HEK293T (cell line): ENCODE measurements around the gene CDX2.

Source experiments
- CTCF ChIA-PET: fragments of 350-600 bp; formaldehyde crosslinking; extraction: SDS; loops from one replicate; lab custom pipeline; 2021; ENCODE audit warnings: antibody characterized with exemption, inconsistent platforms; lab: Yijun Ruan, JAX
- POLR2A ChIA-PET: fragments of 350-600 bp; formaldehyde crosslinking; extraction: SDS; loops from one replicate; lab custom pipeline; 2020; ENCODE audit warnings: antibody characterized with exemption, inconsistent platforms; lab: Yijun Ruan, JAX
- DNase-seq: peaks from one replicate; pipeline ENCODE4 v3.0.0; 2012; ENCODE audit warnings: mixed read lengths; ENCODE audit errors: extremely low spot score
- ARNT ChIP-seq: fragments of 450-650 bp; IDR thresholded peaks from 2 replicates; pipeline ENCODE4 v1.6.1; 2017; ENCODE audit warnings: mild to moderate bottlenecking
- BHLHE40 ChIP-seq: fragments of 450-650 bp; IDR thresholded peaks from 2 replicates; pipeline ENCODE4 v1.6.1; 2016; ENCODE audit warnings: mild to moderate bottlenecking, moderate library complexity, borderline replicate concordance
- CTBP1 ChIP-seq: fragments of 450-650 bp; IDR thresholded peaks from 2 replicates; pipeline ENCODE4 v1.6.1; 2016; ENCODE audit warnings: borderline replicate concordance
- ELF4 ChIP-seq: fragments of 450-650 bp; IDR thresholded peaks from 2 replicates; pipeline ENCODE4 v1.6.1; 2017; ENCODE audit warnings: antibody characterized with exemption
- FOXA1 ChIP-seq: fragments of 450-650 bp; IDR thresholded peaks from 2 replicates; pipeline ENCODE4 v1.6.1; 2016; ENCODE audit warnings: mild to moderate bottlenecking
- FOXK2 ChIP-seq: fragments of 450-650 bp; IDR thresholded peaks from 2 replicates; pipeline ENCODE4 v1.6.1; 2016; ENCODE audit warnings: mild to moderate bottlenecking
- FOXM1 ChIP-seq: fragments of 450-650 bp; IDR thresholded peaks from 2 replicates; pipeline ENCODE4 v1.6.1; 2017; ENCODE audit warnings: mild to moderate bottlenecking, borderline replicate concordance
- HDGF ChIP-seq: fragments of 450-650 bp; IDR thresholded peaks from 2 replicates; pipeline ENCODE4 v1.6.1; 2017; ENCODE audit warnings: antibody characterized with exemption, borderline replicate concordance
- L3MBTL2 ChIP-seq: fragments of 450-650 bp; conservative IDR thresholded peaks from 2 replicates; pipeline ENCODE4 v1.6.1; 2016; ENCODE audit warnings: mild to moderate bottlenecking
- LEF1 ChIP-seq: fragments of 450-650 bp; IDR thresholded peaks from 2 replicates; pipeline ENCODE4 v1.6.1; 2017; ENCODE audit warnings: mild to moderate bottlenecking, borderline replicate concordance
- NFRKB ChIP-seq: fragments of 450-650 bp; IDR thresholded peaks from 2 replicates; pipeline ENCODE4 v1.6.1; 2016; ENCODE audit warnings: mild to moderate bottlenecking, moderate library complexity
- PKNOX1 ChIP-seq: fragments of 450-650 bp; IDR thresholded peaks from 2 replicates; pipeline ENCODE4 v1.6.1; 2016
- SP1 ChIP-seq: fragments of 450-650 bp; IDR thresholded peaks from 2 replicates; pipeline ENCODE4 v1.6.1; 2017
- SUZ12 ChIP-seq: fragments of 450-650 bp; IDR thresholded peaks from 2 replicates; pipeline ENCODE4 v1.6.1; 2016; ENCODE audit warnings: mild to moderate bottlenecking
- TARDBP ChIP-seq: fragments of 450-650 bp; IDR thresholded peaks from 2 replicates; pipeline ENCODE4 v1.6.1; 2016
- ZNF384 ChIP-seq: fragments of 450-650 bp; IDR thresholded peaks from 2 replicates; pipeline ENCODE4 v1.6.1; 2016

The CDX2 gene

GRCh38 chr13:27918041-27918917 is 50.8 kb downstream of the CDX2 start:
- TF ChIP-seq SUZ12 (no peak), TARDBP (no peak), HDGF (no peak), ARNT (no peak), FOXM1 (no peak), PKNOX1 (no peak), ZNF384 (no peak), NFRKB (no peak), CTBP1 (no peak), ELF4 (no peak), FOXK2 (no peak), SP1 (no peak), BHLHE40 (no peak), LEF1 (no peak), FOXA1 (no peak), L3MBTL2 (no peak)
- ChIA-PET POLR2A (no interaction called here), CTCF (no interaction called here)
- DNase-seq = no peak

GRCh38 chr13:27917121-27917947 is 51.8 kb downstream of the CDX2 start:
- ChIA-PET CTCF (no interaction called here), POLR2A (no interaction called here)
- TF ChIP-seq NFRKB = no peak
- no peak for TF ChIP-seq SP1
- no peak for TF ChIP-seq PKNOX1
- TF ChIP-seq ARNT = no peak
- no peak for TF ChIP-seq ELF4
- no peak for TF ChIP-seq TARDBP
- no peak for TF ChIP-seq BHLHE40
- no peak; the same call in 1 of the 2 replicates for TF ChIP-seq L3MBTL2
- no peak for TF ChIP-seq SUZ12
- TF ChIP-seq CTBP1 = no peak
- TF ChIP-seq ZNF384 = no peak
- TF ChIP-seq FOXM1 = no peak
- TF ChIP-seq LEF1 = no peak
- no peak for TF ChIP-seq FOXK2
- DNase-seq = peak; percentile 62

- TF ChIP-seq L3MBTL2 = no peak
- TF ChIP-seq BHLHE40 = no peak
- TF ChIP-seq FOXK2 = no peak
- no peak for TF ChIP-seq FOXA1
- TF ChIP-seq CTBP1 = no peak
- TF ChIP-seq LEF1 = no peak
- no peak for TF ChIP-seq ARNT
- no peak for TF ChIP-seq FOXM1
- no peak for TF ChIP-seq SP1
- no peak for TF ChIP-seq NFRKB
- TF ChIP-seq HDGF = no peak
- no peak for TF ChIP-seq ELF4
- TF ChIP-seq PKNOX1 = no peak
- no peak for TF ChIP-seq TARDBP
- no peak for TF ChIP-seq SUZ12
- TF ChIP-seq ZNF384 = no peak
- CTCF ChIA-PET = interaction anchor here (0.8 to 1.0 kb wide), 3 partner anchors 38 to 382 kb away, joined by 3 to 5 read pairs (median 4); no protein-coding TSS in a partner anchor
- POLR2A ChIA-PET = interaction anchor here (0.7 kb wide), 1 partner anchor 295 kb away, joined by 3 read pairs; no protein-coding TSS in a partner anchor
- no peak for DNase-seq
Measured at GRCh38 chr13:27915301-27916207, 53.6 kb downstream of the CDX2 start.

GRCh38 chr13:27913160-27913559 is 56.0 kb downstream of the CDX2 start:
- CTCF ChIA-PET = no interaction called here
- no peak for DNase-seq
- TF ChIP-seq TARDBP (no peak), BHLHE40 (no peak), PKNOX1 (no peak), FOXA1 (no peak), L3MBTL2 (no peak), ELF4 (no peak), ZNF384 (no peak), LEF1 (no peak), SP1 (no peak), ARNT (no peak), FOXM1 (no peak), FOXK2 (no peak), HDGF (no peak), SUZ12 (no peak), CTBP1 (no peak), NFRKB (no peak)
- POLR2A ChIA-PET = no interaction called here
